ENCODE data around the gene MYO7B.
A peak's percentile ranks its signal among the peaks of the same experiment; 100 is the strongest.

The MYO7B gene

GRCh38 chr2:127590386-127591190 lies 55.1 kb downstream of the MYO7B start:
- no peak for DNase-seq

- DNase-seq, result peak; percentile 18
These were observed 55.9 kb downstream of the MYO7B start for GRCh38 chr2:127591221-127591923.

- DNase-seq, result no peak
These were observed 57.3 kb downstream of the MYO7B start for GRCh38 chr2:127592761-127593227.

- no peak for DNase-seq
These were observed 58.0 kb downstream of the MYO7B start for GRCh38 chr2:127593228-127594115.

- DNase-seq, result no peak
These were observed 58.7 kb downstream of the MYO7B start for GRCh38 chr2:127594116-127594591.

GRCh38 chr2:127596311-127597045 lies 61.0 kb downstream of the MYO7B start:
- DNase-seq, result no peak

GRCh38 chr2:127597046-127597983 lies 61.8 kb downstream of the MYO7B start:
- DNase-seq, result no peak

GRCh38 chr2:127597984-127598380 lies 62.5 kb downstream of the MYO7B start:
- no peak for DNase-seq

GRCh38 chr2:127598711-127599110 lies 63.2 kb downstream of the MYO7B start:
- no peak for DNase-seq

- DNase-seq, result no peak
These were observed 63.7 kb downstream of the MYO7B start for GRCh38 chr2:127599211-127599610.

GRCh38 chr2:127604986-127605385 lies 69.5 kb downstream of the MYO7B start:
- DNase-seq, result no peak

- no peak for DNase-seq
These were observed 70.3 kb downstream of the MYO7B start for GRCh38 chr2:127605691-127606263.

- no peak for DNase-seq
These were observed 71.3 kb downstream of the MYO7B start for GRCh38 chr2:127606625-127607398.

- DNase-seq, result no peak
These were observed 72.0 kb downstream of the MYO7B start for GRCh38 chr2:127607399-127607908.

- no peak for DNase-seq
These were observed 72.9 kb downstream of the MYO7B start for GRCh38 chr2:127608061-127609030.

GRCh38 chr2:127609031-127609751 lies 73.7 kb downstream of the MYO7B start:
- no peak for DNase-seq

GRCh38 chr2:127609818-127610217 lies 74.3 kb downstream of the MYO7B start:
- no peak for DNase-seq

GRCh38 chr2:127610561-127610960 lies 75.1 kb downstream of the MYO7B start:
- no peak for DNase-seq

Data from NCI-H2107 (cell line).